Colonic mucosa (tissue), 4 donors: ENCODE data around the gene ZNF341. TPM values are rescaled to one million over a fixed set of nuclear protein-coding genes. Genes with fewer than 3 reads are reported as not detected.
A peak's percentile ranks its signal among the peaks of the same experiment; 100 is the strongest.

Source experiments
- DNase-seq: peaks from one replicate; pipeline ENCODE4 v3.0.0-alpha.2; 2020
- H3K27ac ChIP-seq: fragments of 200-600 bp; one replicate; pipeline ENCODE4 v1.8.0; 2021
- H3K27me3 ChIP-seq: fragments of 200-600 bp; one replicate; pipeline ENCODE4 v1.8.0; 2021
- H3K36me3 ChIP-seq: fragments of 200-600 bp; one replicate; pipeline ENCODE4 v1.8.0; 2021
- H3K4me1 ChIP-seq: fragments of 200-600 bp; one replicate; pipeline ENCODE4 v1.8.0; 2021; ENCODE audit warnings: mild to moderate bottlenecking
- H3K4me3 ChIP-seq: fragments of 200-600 bp; one replicate; pipeline ENCODE4 v1.8.0; 2021
- H3K9ac ChIP-seq, 2 donors: one replicate each; pipeline ENCODE4 v1.7.0; 2013; ENCODE audit warnings: control low read depth in 2 of 2, low read depth in 2 of 2, low read length in 2 of 2
- H3K9me3 ChIP-seq: fragments of 200-600 bp; one replicate; pipeline ENCODE4 v1.8.0; 2021
- CTCF ChIP-seq: fragments of 200-600 bp; IDR thresholded peaks from one replicate; pipeline ENCODE4 v1.8.0; 2022; ENCODE audit warnings: antibody characterized with exemption, mild to moderate bottlenecking
- intact Hi-C: fragments of 100-400 bp; cut with DNase I; formaldehyde crosslinking; loops from one replicate; pipeline ENCODE4 v1.14.1; 2022
- total RNA-seq, 2 donors: library from RNA; stranded (reverse); fragmentation: NEBNext Ultra II Directional in 1 of 2; extraction: Animal tissue kit (Norgen Biotek cat#: 25700) in 1 of 2; gene quantifications; one replicate each; pipeline ENCODE4 v1.2.1, GENCODE V29; 2021
- donor health status: healthy.
- donor health status: DM: no; HTN: no; CAD: no.
- donor health status: DM: no; HTN: no; CAD: no.

Gene ZNF341
- total RNA-seq, 2 donors from 2014 or later: 2.7 to 6.1 TPM

GRCh38 chr20:33783818-33784217, 52.0 kb downstream of the ZNF341 start:
- no peak overlapping the region for H3K4me3 ChIP-seq
- H3K27me3 ChIP-seq: no peaks in the 10 kb centered on the region
- H3K4me1 ChIP-seq: no peaks in the 10 kb centered on the region
- H3K9me3 ChIP-seq: no peaks in the 10 kb centered on the region
- no peaks in the 10 kb centered on the region for H3K36me3 ChIP-seq
- no peak overlapping the region for H3K27ac ChIP-seq
- intact Hi-C loops: no loop called here
- no peak for DNase-seq
- TF ChIP-seq CTCF: no peak
- no peak overlapping the region for H3K9ac ChIP-seq

DNA sequence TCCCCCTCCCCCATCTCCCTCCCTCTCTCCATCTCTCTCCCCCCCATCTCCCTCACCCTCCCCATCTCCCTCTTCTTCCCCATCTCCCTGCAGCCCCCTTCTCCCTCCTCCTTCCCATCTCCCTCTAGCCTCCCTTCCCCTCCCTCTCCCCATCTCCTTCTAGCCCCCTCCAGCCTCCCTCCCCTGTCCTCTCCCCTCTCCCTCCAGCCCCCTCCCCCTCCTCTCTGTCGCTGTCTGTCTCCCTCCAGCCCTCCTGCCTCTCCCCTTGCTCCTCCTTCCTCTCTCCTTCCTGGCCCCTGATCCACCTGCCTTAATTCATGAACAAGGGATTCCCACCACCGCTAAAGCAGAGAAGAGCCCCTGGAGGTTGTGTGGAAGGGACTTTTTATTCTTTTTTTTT, 52.4 kb downstream of the ZNF341 start:
- Histone ChIP-seq H3K9me3 (no peaks in the 10 kb centered on the region), H3K36me3 (no peaks in the 10 kb centered on the region), H3K4me1 (no peaks in the 10 kb centered on the region), H3K4me3 (no peak overlapping the region), H3K27ac (no peak overlapping the region), H3K9ac (no peak overlapping the region), H3K27me3 (no peaks in the 10 kb centered on the region)
- intact Hi-C loops: no loop called here
- DNase-seq: no peak
- no peak for TF ChIP-seq CTCF

- no peak for TF ChIP-seq CTCF
- Histone ChIP-seq H3K27ac (no peak overlapping the region), H3K9me3 (no peaks in the 10 kb centered on the region), H3K9ac (no peak overlapping the region), H3K27me3 (no peaks in the 10 kb centered on the region), H3K4me1 (peaks cover 5% of the 10 kb centered on the region), H3K4me3 (no peak overlapping the region), H3K36me3 (no peaks in the 10 kb centered on the region)
- DNase-seq: no peak
- intact Hi-C loops: loop anchor here (5.0 kb wide), 1 partner anchor 53 kb away; the partner anchor contains the start of gene ZNF341
Observed at GRCh38 chr20:33785503-33785902, 53.7 kb downstream of the ZNF341 start.

- Histone ChIP-seq H3K27ac (no peak overlapping the region), H3K4me1 (peaks cover 5% of the 10 kb centered on the region)
- intact Hi-C loops: loop anchor here (5.0 kb wide), 1 partner anchor 55 kb away; the partner anchor contains the start of gene ZNF341
Observed at GRCh38 chr20:33787253-33787891, 55.6 kb downstream of the ZNF341 start.

DNA sequence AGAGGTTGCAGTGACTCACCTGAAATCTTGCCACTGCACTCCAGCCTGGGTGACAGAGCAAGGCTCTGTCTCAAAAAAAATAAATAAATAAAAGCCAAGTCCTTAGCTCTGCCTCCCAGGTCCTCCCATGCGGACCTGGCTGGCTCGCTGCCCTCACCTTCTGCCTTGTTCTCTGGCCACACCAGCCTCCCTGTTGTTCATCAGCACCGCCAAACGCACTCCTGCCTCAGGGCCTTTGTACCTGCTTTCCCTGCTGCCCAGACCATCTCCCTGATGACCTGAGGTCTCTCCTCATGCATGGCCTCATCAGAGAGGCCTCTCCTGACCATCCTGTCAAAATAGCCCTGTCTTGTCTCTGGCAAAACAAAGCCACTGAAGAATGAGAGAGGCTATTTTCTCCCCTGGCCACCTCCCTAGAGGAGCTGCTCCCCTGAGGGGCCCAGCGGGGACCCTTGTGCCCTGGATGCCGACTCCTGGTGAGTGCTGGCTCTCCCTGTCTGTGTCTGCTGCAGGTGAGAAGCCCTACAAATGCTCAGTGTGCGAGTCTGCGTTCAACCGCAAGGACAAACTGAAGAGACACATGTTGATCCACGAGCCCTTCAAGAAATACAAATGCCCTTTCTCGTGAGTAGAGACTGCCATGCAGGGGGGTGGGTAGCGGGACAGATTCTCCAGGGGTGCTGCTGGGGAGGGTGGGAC, 56.7 kb downstream of the ZNF341 start:
- Histone ChIP-seq H3K9ac (peak overlapping the region in 1 of 2 donors; percentile 54), H3K36me3 (no peaks in the 10 kb centered on the region), H3K9me3 (no peaks in the 10 kb centered on the region), H3K4me3 (no peak overlapping the region), H3K27ac (peak overlapping the region; percentile 84), H3K4me1 (peaks cover 5% of the 10 kb centered on the region), H3K27me3 (no peaks in the 10 kb centered on the region)
- intact Hi-C loops: loop anchor here (5.0 kb wide), 1 partner anchor 56 kb away; the partner anchor contains the start of gene ZNF341
- no peak for TF ChIP-seq CTCF
- peak; percentile 31 for DNase-seq

More at GRCh38 chr20:33787253-33787891, 55.6 kb downstream of the ZNF341 start:
- Histone ChIP-seq H3K9me3 (no peaks in the 10 kb centered on the region), H3K9ac (peak overlapping the region in 1 of 2 donors; percentile 12), H3K27me3 (no peaks in the 10 kb centered on the region), H3K36me3 (no peaks in the 10 kb centered on the region), H3K4me3 (no peak overlapping the region)
- DNase-seq: no peak
- TF ChIP-seq CTCF: no peak
